Measurements from ENCODE around the gene CDPF1.
"Not testable (repeated sequence)": the region's sequence is repeated elsewhere in the genome, so short reads cannot be mapped to it uniquely, and the experiment has no call there.

The CDPF1 gene

DNA sequence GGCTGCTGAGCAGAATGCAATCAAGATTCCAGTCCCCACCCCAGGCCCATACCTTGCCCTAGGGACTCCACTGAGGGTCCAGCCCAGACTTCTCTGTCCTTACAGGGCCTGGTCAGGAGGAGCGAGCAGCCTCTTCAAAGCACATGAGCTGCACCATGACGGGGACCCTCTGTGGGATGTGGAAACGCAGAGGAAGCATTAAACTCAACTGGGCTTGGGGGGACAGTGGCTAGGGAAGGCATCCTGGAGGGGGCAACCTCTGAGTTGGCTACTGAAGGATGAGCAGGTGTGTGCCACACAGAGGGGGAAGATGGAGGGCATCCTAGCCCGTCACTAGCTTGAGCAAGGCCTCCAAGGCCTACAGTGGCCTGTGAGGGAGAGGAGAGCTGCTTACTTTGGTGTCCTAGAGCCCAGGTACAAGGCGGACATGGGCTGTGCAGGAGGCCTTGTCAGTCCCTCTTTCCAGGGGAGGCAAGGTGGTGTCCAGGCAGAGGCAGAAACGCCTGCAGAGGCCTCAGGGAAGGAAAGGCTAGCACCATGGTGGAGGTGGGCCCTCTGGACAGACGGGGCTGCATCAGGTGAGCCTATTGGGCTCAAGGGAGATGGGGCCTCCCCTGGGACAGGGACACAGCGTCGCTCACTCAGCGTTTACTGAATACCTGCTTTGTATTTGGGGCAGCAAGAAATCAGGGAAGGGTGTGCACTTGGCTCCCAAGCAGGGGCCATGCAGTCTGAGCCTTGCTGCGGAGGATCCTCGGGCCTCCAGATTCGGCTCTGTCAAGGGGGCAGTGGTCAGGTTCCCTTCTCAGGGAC is 32.0 kb upstream of the CDPF1 start:
- DNase-seq = no peak

DNA sequence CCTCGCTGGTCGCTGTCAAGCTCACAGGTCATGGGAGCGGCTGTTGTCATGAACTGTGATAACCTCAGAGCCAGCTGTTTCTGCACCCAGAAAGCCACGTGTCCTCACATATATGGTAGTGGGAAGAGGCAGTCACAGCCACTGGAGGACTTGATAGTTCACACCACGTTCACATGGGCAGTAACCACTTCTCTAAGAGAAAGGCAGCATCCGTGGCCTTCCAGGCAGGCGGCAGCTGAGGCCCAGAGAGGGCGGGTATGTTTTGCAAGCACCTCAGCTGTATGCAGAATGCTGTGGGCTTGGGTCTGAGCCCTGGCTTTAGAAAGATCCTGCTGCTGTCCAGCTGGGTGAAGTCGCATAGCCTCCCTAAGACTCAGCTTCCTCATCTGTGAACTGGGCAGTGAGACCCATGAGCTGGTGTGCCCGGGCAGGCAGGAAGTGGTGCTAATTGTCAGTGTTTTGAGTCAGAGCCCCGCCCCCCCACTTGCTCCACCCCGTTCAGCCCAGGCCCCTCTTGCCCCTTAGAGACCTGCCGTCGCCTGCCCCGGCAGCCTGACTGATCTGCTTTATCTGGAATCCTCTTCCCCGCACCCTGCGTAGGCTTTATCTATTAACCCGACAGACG is 31.0 kb upstream of the CDPF1 start:
- peak; percentile 58 for DNase-seq

DNA sequence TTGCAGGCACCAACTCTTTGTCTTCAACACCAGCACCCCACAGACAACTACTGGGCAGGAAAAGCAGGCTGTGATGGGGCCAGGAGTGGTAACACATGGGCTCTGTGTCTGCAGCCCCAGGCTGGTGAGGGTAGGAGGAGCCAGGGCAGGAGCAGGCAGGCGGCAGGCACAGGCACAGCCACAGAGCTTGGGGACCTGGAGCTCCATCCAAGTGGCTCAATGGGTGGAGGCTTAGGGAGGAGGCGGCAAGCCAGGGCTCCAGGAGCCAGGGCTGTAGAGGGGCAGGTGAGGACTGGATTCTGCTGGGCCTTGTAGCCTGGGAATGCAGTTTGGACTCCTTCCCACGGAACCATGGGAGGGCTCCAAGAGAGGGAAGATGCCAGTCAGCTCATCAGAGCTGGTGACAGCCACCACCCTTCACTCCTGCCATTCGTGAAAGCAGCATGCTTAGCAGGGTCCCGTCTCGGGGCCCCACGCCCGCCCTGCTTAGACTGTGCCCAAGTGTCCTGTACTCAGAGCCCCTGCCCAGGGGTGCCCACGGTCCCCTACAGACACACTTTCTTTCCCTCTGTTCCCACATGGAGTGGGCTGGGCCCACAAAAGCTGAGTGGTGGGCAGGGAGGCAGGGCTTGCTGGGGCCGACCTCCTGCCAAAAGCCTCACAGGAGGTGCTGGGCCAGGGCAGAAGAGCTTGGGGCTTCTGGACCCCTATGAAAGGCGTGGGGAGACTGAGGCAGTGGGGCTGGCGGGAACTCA is 30.1 kb upstream of the CDPF1 start:
- no peak for DNase-seq

DNA sequence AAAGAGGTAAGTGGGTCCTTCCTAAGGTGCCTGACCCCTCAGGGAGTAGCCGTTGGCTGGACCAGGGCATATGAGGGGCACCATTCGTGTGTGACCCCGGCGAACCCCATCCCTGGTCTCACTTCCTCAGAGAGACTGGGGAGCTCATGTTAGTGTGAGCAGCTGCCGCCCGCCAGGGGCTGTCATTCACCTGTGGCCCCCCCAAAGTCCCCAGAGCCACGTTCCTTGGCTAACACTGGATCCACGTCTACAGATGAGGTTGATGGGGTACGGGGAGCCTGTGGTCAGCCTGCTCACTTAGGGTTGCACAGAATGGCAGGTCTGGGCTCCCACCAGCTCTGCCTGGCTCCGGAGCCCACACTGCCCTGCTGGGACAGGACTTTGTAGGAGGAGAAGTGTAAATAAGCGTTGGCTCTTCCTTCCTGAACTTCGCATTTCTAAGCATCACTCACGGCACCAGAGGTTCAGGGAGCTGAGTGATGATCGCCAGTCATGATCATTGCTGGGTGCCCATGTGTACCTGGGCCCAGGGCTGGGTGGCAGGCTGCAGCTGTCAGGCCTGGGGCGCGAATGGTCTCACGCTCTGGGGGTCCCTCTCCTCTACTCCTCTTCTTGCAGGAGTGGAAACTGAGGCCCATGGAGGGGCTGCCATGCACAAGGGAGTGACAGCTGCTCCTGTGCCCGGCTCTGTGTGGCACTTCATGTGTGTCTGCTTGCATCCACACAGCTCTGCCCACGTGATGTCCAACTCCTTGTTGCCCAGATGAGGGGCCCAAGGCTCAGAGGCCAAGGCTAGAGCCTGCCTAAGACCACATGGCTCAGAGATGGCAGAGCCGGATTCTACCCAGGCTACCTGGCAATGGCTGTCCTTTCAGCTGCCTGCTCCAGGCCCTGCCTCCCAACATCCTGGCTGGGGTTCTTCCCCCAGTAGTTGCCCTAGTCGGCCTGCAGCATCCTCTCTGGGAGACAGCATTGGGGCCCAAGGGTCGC is 28.9 kb upstream of the CDPF1 start:
- no peak for DNase-seq

DNA sequence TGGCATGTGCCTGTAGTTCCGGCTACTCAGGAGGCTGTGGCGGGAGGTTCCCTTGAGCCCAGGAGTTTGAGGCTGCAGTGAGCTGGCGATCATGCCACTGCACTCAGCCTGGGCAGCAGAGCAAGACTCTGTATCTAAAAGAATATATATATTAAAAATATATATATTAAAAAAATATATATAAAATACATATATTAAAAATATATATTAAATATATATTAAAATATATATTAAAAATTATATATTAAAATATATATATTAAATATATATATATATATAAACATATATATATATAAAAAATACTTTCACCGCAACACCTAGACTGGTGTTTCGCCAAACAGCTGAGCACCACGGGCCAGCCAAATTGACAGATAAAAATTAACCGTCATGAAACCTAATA is 26.5 kb upstream of the CDPF1 start:
- no peak for DNase-seq

DNA sequence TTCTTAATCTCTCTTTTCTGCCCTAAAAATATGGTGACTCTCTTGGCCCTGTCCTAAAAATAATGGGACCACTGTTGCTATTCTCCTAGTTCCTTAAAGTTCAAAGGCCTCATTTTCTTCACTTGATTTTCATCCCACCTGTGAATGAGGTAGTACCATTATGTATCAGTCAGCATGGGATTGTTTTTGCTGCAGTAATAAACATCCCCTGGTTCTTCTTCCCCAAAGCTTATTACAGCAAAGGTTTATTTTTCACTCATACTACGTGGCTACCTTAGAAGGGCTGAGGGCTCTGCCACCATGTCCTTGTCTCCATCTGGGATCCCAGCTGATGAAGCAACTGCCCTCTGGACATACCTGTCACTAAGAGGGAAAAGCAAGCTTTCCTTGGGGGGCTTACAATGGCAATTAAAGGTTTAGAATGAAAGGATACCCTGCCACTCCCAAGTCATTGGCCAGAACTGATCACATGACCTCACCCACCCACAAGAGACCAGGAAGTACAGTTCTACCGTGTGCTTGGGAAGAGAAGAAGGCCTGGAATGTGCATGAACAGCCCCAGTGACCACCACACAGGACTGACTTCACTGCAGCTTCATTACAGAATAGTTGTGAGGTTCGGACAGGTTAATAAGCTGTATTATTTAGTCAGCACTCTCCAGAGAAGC is 25.5 kb upstream of the CDPF1 start:
- DNase-seq = no peak

DNA sequence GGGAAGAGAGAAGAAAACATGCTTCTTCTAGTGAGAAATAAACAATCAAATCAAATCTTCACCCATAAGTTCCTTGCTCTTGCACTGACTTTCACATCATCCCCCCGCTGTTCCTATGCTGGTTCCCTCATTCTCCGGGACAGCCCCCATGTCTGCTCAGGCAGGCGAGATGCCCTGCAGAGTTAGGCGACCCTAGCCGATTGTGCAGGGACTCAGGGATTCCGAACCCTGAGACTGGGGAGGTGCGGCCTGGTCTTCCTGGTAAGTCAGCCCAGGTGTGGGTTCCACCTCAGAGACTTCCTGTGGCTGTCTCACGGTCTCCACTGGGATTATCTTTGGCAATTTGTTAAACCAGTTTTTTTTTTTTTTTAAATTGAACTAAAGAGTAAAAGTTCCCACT is 24.3 kb upstream of the CDPF1 start:
- DNase-seq = no peak

DNA sequence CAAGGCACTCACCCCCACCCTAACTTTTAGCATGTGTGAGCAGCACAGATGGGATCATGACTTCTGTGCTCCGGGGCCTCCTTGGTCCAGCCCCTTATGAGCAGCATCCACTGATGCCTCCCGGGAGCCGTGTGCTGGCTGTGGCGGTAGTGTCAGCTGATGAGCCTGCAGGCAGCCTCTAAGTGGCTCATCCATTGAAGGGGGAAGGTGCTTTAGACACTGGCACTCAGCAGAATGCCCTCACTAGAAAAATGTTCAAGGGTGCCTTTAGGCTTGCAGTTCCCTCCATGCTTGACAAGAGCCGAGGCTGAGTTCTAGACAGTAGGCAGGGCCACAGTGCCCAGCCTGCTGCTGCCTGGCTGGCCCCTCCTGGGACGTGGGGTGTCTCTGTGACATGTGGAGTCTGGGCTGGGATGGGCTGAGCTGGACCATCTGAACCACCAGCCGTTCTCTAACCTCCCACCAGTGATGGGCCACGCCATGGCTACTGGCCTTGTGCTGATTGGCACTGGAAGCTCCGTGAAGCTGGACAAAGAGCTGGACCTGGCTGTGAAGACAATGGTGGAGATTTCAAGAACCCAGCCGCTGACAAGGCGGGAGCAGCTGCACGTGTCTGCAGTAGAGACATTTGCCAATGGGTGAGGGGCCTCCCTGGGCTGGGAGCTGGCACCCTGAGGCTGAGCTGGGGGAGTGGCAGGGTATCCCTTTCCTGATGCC is 23.5 kb upstream of the CDPF1 start:
- no peak for DNase-seq

DNA sequence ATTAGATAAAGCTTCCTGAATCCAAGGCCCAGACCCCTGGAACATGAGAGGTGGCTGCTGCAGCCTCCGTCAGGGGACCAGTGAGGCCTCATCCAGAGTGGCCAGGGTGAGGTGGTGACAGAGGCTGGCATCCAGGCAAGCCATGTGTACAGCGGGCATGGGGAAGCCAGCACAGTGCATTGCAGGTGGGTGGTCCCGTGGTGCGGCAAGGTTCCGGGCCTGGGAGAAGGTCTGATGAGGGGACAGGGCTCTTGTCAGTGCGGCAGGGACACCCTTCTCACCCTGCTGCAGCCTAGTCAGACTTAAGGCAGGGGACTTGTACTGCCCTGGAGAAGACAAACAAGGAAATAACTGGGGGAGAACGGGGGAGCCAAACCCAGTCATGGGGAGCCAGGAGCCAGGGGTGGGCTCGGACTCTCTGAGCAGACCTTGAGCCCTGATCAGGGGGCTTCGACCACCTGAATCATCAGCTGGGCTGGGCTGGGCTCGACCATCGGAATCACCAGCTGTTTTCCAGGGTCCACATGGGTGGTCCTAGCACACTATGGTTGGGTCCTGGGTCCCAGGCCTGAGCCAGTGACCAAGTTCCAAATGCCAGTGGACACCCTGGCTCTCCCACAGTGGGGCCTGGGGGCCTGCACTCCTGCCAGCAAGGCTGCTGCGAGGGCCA is 22.8 kb upstream of the CDPF1 start:
- no peak for DNase-seq

DNA sequence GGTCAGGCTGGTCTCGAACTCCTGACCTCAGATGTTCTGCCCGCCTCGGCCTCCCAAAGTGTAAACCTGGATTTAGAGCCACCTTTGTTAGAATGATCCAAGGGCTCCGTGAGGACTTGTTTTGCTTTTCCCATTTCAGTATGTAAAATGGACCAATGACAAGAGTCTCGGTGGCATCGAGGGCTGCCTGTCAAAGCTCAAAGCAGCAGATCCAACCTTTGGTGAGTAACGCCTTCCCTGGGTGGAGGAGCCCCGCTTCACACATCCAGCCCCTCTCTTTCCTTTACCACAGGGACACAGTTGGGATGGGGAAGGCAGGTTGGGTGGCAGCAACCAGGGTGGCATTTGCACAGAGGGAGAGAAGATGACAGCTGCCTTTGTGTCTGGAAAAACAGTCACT is 22.1 kb upstream of the CDPF1 start:
- DNase-seq = no peak

DNA sequence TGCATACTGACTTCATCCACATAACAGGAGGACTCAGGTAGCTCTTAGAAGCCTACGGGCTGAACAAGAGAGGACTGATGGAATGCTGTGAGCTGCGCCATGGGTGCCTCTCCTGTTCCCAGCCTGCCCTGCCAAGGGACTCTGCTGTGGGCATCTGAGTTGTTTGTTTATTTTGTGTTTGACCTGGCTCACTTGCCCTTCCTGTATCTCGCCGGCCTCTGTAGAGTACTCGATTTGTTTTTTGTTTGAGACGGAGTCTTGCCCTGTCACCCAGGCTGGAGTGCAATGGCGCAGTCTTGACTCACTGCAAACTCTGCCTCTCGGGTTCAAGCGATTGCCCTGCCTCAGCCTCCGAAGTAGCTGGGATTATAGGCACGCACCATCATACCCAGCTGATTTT is 19.5 kb upstream of the CDPF1 start:
- DNase-seq = no peak

DNA sequence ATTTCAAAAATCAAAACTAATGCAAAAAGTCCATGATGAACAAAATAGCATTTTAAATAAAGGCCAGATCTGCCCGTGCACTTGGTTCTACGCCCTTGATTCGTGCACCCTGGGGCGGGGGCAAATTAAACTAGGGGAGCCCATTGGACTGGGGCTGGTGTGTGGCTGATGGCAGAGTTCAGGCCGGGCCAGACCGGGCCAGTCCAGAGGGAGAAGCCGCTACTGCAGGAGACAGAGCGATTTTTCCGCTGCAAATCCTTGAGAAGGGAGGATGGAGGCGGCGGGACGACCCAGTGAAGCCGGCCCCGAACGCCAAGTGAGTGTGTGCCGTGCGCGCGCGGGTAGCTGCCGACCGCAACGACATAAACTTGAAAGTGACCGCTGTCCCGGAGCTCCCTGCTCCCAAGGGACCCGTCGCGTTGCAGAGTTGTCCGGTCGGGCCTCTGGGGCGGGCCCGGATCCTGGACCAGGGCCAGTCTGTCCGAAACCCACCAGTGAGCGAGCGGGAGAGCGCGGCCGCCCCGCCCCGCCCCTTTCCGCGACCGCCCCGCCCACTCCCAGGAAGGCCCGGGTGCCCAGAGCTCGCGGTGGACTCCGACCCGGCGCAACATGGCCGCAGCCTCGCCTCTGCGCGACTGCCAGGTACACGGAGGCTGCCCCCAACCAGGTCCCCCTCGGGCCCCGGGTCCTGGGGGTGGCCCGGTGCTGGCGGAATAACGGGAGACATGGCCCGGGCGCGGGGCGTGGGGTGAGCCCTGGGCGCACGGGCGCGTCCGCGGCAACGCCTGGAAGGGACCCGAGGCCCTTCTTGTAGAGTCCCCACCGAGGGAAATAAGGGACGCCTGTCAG is 17.6 kb upstream of the CDPF1 start, which contains the start of gene TTC38:
TSS of gene TTC38 (plus strand) at position 578 of the 849 bp plus-strand sequence. CDS start at position 610, 32 bp downstream.
- peak; percentile 41 for DNase-seq

DNA sequence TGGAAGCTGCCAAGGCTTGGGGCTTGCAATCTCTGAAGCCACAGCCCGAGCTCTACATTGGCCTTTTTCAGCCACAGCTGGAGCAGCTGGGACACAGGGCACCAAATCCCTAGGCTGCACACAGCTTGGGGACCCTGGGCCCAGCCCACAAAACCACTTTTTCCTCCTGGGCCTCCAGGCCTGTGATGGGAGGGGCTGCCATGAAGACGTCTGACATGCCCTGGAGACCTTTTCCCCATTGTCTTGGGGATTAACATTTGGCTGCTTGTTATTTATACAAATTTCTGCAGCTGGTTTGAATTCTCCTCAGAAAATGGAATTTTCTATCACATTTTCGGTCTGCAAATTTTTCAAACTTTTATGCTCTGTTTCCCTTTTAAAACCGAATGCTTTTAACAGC is 15.5 kb upstream of the CDPF1 start:
- not testable (repeated sequence) for DNase-seq

DNA sequence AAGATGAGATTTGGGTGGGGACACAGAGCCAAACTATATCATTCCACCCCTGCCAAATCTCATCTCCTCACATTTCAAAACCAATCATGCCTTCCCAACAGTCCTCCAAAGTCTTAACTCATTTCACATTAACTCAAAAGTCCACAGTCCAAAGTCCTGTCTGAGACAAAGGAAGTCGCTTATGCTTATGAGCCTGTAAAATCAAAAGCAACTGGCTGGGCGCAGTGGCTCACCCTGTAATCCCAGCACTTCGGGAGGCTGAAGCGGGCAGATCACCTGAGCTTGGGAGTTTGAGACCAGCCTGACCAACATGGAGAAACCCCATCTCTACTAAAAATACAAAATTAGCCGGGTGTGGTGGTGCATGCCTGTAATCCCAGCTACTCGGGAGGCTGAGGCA is 14.4 kb upstream of the CDPF1 start:
- DNase-seq = not testable (repeated sequence)

DNA sequence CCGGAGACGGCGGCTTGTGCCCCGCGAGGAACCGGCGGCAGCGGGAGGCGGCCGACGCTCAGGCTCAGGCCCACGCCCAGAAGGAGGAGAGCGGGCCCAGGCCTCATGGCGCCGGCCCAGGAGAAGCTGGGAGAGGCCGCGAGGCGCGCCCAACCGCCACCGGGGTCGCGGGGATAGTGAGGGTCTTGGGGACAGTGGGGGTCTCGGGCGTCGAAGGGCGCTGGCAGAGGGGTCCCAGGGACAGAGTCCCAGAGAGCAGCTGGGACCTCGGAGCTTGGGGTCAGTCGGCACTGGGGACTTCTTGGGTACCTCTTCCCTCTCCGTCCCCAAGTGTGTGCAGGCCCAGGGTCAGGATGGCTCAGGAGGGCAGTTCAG is 13.1 kb upstream of the CDPF1 start, which contains the start of gene PKDREJ:
TSS of gene PKDREJ (minus strand) at position 128 of the 375 bp plus-strand sequence. CDS start at position 107, 21 bp downstream.
- DNase-seq = no peak

DNA sequence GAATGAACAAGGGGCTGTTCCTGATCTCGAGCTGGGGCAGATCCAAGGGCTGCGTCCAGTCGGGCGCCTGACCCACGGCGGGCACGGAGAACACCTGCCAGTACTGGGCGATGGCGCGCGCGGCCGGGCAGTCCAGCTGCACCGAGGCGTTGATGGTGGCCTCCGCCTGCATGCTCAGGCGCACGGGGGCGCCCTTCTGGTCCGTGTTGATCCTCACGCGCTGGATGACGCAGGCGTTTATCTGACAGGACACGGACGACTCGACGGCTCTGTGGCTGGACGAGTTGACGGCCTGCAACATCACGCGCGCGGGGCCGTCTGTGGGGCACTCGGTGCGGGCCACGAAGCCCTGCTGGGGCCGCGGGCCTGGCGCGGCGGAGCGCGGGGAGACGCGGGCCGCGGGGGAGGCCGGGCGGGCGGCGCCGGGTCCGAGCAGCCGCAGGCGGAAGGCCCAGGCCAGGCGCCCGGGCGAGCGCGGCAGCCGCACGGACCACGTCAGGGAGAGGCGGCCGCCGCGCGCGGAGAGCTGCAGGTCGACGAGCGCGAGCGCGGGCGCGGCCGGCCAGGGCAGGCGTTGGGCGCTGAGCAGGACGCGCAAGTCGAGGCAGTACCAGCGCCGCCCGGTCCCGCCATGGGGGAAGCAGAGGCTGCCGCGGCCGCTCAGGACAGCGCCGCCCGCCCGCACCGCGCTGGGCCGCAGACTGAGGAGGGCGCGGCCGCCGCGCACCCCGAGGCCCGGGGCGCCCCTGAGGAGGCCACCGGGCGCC is 12.5 kb upstream of the CDPF1 start:
- no peak for DNase-seq

DNA sequence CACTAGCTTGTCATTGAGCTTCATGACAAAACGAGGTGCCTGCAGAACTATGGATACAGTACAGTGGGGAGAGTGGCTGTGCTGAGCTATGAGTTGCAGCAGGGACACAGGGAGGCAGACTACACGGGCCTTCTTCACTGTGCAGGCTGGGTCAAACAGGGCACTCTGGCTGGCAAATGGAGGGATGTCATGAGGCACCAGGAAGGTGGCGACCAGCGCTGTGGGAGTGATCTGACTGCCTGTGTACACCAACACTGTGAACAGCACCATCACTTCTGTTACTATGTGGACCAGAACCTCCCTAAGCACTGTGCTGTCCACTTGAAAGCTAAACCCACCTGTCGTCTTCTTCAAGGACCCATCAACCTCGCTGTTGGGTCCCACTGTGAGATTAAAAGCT is 9.9 kb upstream of the CDPF1 start:
- DNase-seq = no peak

DNA sequence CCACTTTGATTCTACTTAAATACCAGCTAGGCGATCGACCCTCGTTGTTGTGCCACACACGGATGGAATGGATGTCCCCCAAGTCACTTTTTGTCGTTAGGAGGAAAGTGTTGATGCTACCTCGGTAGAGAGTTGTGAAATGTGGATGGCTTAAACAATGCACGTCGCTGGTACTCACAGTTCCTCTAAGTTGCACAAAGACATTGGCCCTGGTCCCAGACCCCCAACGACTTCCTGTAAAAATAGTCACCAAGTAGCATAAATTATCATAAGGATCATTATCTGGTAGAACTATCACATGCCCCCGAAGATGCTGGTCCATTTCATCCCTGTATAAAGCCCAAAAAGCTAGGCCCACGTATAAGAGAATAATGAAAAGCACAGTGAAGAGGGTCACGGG is 9.3 kb upstream of the CDPF1 start:
- no peak for DNase-seq
